Inflammatory macrophage (primary cell): ENCODE data around the gene THSD4.
"Not testable (repeated sequence)": the region's sequence is repeated elsewhere in the genome, so short reads cannot be mapped to it uniquely, and the experiment has no call there.

Experiments
- DNase-seq, 2 donors: peaks; one replicate each; pipeline ENCODE4 v3.0.0-alpha.2; 2020 to 2022

Gene THSD4

GRCh38 chr15:71706461-71707229 is 591.4 kb downstream of the THSD4 start:
- no peak for DNase-seq

GRCh38 chr15:71707230-71708050 is 592.2 kb downstream of the THSD4 start:
- DNase-seq, result no peak

GRCh38 chr15:71708051-71708429 is 592.8 kb downstream of the THSD4 start:
- DNase-seq, result no peak

- no peak for DNase-seq
These were observed 593.5 kb downstream of the THSD4 start for GRCh38 chr15:71708741-71709140.

- DNase-seq, result no peak
These were observed 594.6 kb downstream of the THSD4 start for GRCh38 chr15:71709808-71710418.

GRCh38 chr15:71712182-71712581 is 596.9 kb downstream of the THSD4 start:
- no peak for DNase-seq

- DNase-seq, result no peak
These were observed 598.0 kb downstream of the THSD4 start for GRCh38 chr15:71713191-71713809.

- no peak for DNase-seq
These were observed 600.6 kb downstream of the THSD4 start for GRCh38 chr15:71715914-71716313.

GRCh38 chr15:71716990-71717389 is 601.7 kb downstream of the THSD4 start:
- DNase-seq, result no peak

- no peak for DNase-seq
These were observed 603.0 kb downstream of the THSD4 start for GRCh38 chr15:71718116-71718910.

- no peak for DNase-seq
These were observed 608.1 kb downstream of the THSD4 start for GRCh38 chr15:71723344-71723743.

GRCh38 chr15:71725207-71725955 is 610.1 kb downstream of the THSD4 start:
- DNase-seq, result not testable (repeated sequence)

- no peak for DNase-seq
These were observed 613.6 kb downstream of the THSD4 start for GRCh38 chr15:71728881-71729280.

GRCh38 chr15:71729319-71729718 is 614.0 kb downstream of the THSD4 start:
- no peak for DNase-seq

GRCh38 chr15:71730277-71731144 is 615.2 kb downstream of the THSD4 start:
- peak; percentile 28 to 62 for DNase-seq

GRCh38 chr15:71732636-71733035 is 617.4 kb downstream of the THSD4 start:
- DNase-seq, result no peak

GRCh38 chr15:71733122-71733521 is 617.9 kb downstream of the THSD4 start:
- DNase-seq, result no peak

GRCh38 chr15:71734709-71735384 is 619.6 kb downstream of the THSD4 start:
- no peak for DNase-seq

GRCh38 chr15:71735385-71735757 is 620.1 kb downstream of the THSD4 start:
- DNase-seq, result no peak
